Adrenal gland (tissue), 5 donors: Measurements from ENCODE around the gene SDHC.

Experiments
- CTCF ChIP-seq, 6 experiments: fragments of 450-650 bp in 4 of 6; fragments of 200-600 bp in 2 of 6; sonication (generic) in 1 of 6; IDR thresholded peaks; 1 replicate in 5 of 6; 2 replicates in 1 of 6; pipeline versions ENCODE4 v1.5.1 to v1.8.0; 2016 to 2021; ENCODE audit warnings: antibody characterized with exemption in 6 of 6, mild to moderate bottlenecking in 2 of 6, moderate library complexity in 1 of 6
- POLR2A ChIP-seq, 2 donors: fragments of 450-650 bp; IDR thresholded peaks; one replicate each; pipeline ENCODE4 v1.6.1; 2017; ENCODE audit warnings: antibody characterized with exemption in 2 of 2, mild to moderate bottlenecking in 2 of 2, moderate library complexity in 1 of 2
- donor health status: DM: no; HTN: no; CAD: no.

GRCh38 chr1:161350671-161351070, 36.5 kb downstream of the SDHC start:
- TF ChIP-seq CTCF (IDR thresholded peaks at IDR 0.05) (no peak), POLR2A (IDR thresholded peaks at IDR 0.05) (no peak)
